B cell (primary cell): ENCODE data around the gene KCNJ13. TPM values are rescaled to one million over a fixed set of nuclear protein-coding genes. Genes with fewer than 3 reads are reported as not detected.

Experiments used
- ATAC-seq: fragments of 200-7000 bp; cut with Tn5 transposase; one replicate; pipeline ENCODE4 v1.10.0; 2021; ENCODE audit warnings: low read depth, mild to moderate bottlenecking, moderate number of reproducible peaks, moderate library complexity
- CTCF ChIA-PET: fragments of 350-600 bp; sonication (Branson Sonifier 250); formaldehyde crosslinking; loops from one replicate; lab custom pipeline; 2021; ENCODE audit warnings: antibody characterized with exemption, inconsistent platforms; lab: Charles Lee
- POLR2A ChIA-PET: fragments of 350-600 bp; sonication (Branson Sonifier 250); formaldehyde crosslinking; loops from one replicate; lab custom pipeline; 2021; ENCODE audit warnings: antibody characterized with exemption; lab: Charles Lee
- DNase-seq: peaks from one replicate; pipeline ENCODE4 v3.0.0; 2013
- H2AFZ ChIP-seq: 2 replicates; pipeline ENCODE4 v1.6.1; 2012; ENCODE audit warnings: mild to moderate bottlenecking, low read depth, low read length; ENCODE audit not compliant: insufficient read depth, poor library complexity, severe bottlenecking
- H3K27ac ChIP-seq, 2 donors: 1 replicate in 1 of 2; 2 replicates in 1 of 2; pipeline ENCODE4 v1.5.1; 2012 to 2013; ENCODE audit warnings: low read length in 2 of 2, mild to moderate bottlenecking in 2 of 2, moderate library complexity in 1 of 2
- H3K27me3 ChIP-seq, 4 experiments: fragments of 200-600 bp in 1 of 4; sonication (generic) in 1 of 4; replicated peaks in 1 of 4; 1 replicate in 2 of 4; 2 replicates in 2 of 4; pipeline versions ENCODE4 v1.6.1 to v1.7.0; 2013 to 2016; ENCODE audit warnings: low read length in 3 of 4, mild to moderate bottlenecking in 2 of 4, mixed read lengths in 1 of 4, moderate library complexity in 1 of 4; ENCODE audit not compliant: insufficient read depth in 4 of 4, control insufficient read depth in 3 of 4; ENCODE audit errors: control extremely low read depth in 1 of 4
- H3K36me3 ChIP-seq, 2 experiments: replicated peaks in 1 of 2; 1 replicate in 1 of 2; 2 replicates in 1 of 2; pipeline versions ENCODE4 v1.6.1 to v1.7.1; 2013; ENCODE audit warnings: low read length in 1 of 2; ENCODE audit not compliant: insufficient read depth in 2 of 2, control insufficient read depth in 1 of 2; ENCODE audit errors: control extremely low read depth in 1 of 2, extremely low read depth in 1 of 2
- H3K4me1 ChIP-seq, 2 donors: fragments of 200-600 bp in 1 of 2; sonication (generic) in 1 of 2; 1 replicate in 1 of 2; 2 replicates in 1 of 2; pipeline versions ENCODE4 v1.5.1 to v1.6.1; 2013 to 2017; ENCODE audit warnings: low read length in 2 of 2; ENCODE audit not compliant: control insufficient read depth in 2 of 2, insufficient read depth in 2 of 2
- H3K4me2 ChIP-seq: replicated peaks from 2 replicates; pipeline ENCODE3; 2012; ENCODE audit warnings: mild to moderate bottlenecking, low read depth, low read length; ENCODE audit not compliant: poor library complexity, severe bottlenecking
- H3K4me3 ChIP-seq, 5 experiments: fragments of 200-600 bp in 1 of 5; sonication (generic) in 1 of 5; 1 replicate in 3 of 5; 2 replicates in 2 of 5; pipeline versions ENCODE4 v1.5.1 to v1.7.0; 2011 to 2016; ENCODE audit warnings: low read length in 4 of 5, mild to moderate bottlenecking in 4 of 5, low read depth in 2 of 5, control low read depth in 1 of 5, moderate library complexity in 1 of 5; ENCODE audit not compliant: insufficient read depth in 1 of 5; ENCODE audit errors: control extremely low read depth in 1 of 5, extremely low read depth in 1 of 5
- H3K79me2 ChIP-seq: fragments of 200-600 bp; sonication (generic); one replicate; pipeline ENCODE4 v1.6.0; 2016; ENCODE audit warnings: low read length; ENCODE audit not compliant: control insufficient read depth, insufficient read depth
- H3K9ac ChIP-seq: fragments of 200-600 bp; sonication (generic); 2 replicates; pipeline ENCODE4 v1.6.1; 2017; ENCODE audit warnings: mild to moderate bottlenecking, low read length, moderate library complexity
- H3K9me3 ChIP-seq, 3 donors: one replicate each; pipeline versions ENCODE4 v1.6.1 to v1.7.1; 2013; ENCODE audit warnings: low read length in 2 of 3; ENCODE audit not compliant: control insufficient read depth in 2 of 3, insufficient read depth in 1 of 3; ENCODE audit errors: control extremely low read depth in 1 of 3
- H4K20me1 ChIP-seq: 2 replicates; pipeline ENCODE4 v1.6.0; 2012; ENCODE audit warnings: mild to moderate bottlenecking, low read length; ENCODE audit not compliant: insufficient read depth, control insufficient read depth, poor library complexity, severe bottlenecking
- H3K27ac Mint-ChIP-seq: one replicate; pipeline ENCODE4 v1.8.0; 2021; ENCODE audit warnings: mixed read lengths
- H3K27me3 Mint-ChIP-seq: one replicate; pipeline ENCODE4 v1.8.0; 2021; ENCODE audit warnings: mixed read lengths
- H3K4me1 Mint-ChIP-seq: one replicate; pipeline ENCODE4 v1.8.0; 2021; ENCODE audit warnings: mixed read lengths
- H3K4me3 Mint-ChIP-seq: one replicate; pipeline ENCODE4 v1.8.0; 2021; ENCODE audit warnings: mixed read lengths
- H3K9me3 Mint-ChIP-seq: one replicate; pipeline ENCODE4 v1.8.0; 2022; ENCODE audit warnings: mixed read lengths; ENCODE audit not compliant: insufficient read depth
- CTCF ChIP-seq: fragments of 200-600 bp; IDR thresholded peaks from one replicate; pipeline ENCODE4 v1.8.0; 2022; ENCODE audit warnings: antibody characterized with exemption, mild to moderate bottlenecking
- EZH2 ChIP-seq: IDR thresholded peaks from 2 replicates; pipeline ENCODE4 v1.6.1; 2012; ENCODE audit warnings: borderline replicate concordance, low read depth, mild to moderate bottlenecking, moderate library complexity, low read length; ENCODE audit not compliant: insufficient read depth, poor library complexity, severe bottlenecking
- WGBS: methylation state at CpG from one replicate; pipeline ENCODE4 v1.1.5; 2013; ENCODE audit warnings: missing lambda C conversion rate; ENCODE audit not compliant: insufficient coverage; 5-methylcytosine and 5-hydroxymethylcytosine counted together
- intact Hi-C: fragments of 100-400 bp; cut with micrococcal nuclease; formaldehyde crosslinking; loops from one replicate; pipeline ENCODE4 v1.10.0; 2022
- polyA plus RNA-seq: library from polyadenylated mRNA; depleted of rRNA; stranded (reverse); fragments of >200 nt; gene quantifications from 2 replicates; pipeline ENCODE4 v1.2.3, GENCODE V29; 2012
- total RNA-seq, 2 donors: library from RNA; stranded (reverse); fragments of 120-200 nt in 1 of 2; gene quantifications; 1 replicate in 1 of 2; 2 replicates in 1 of 2; pipeline versions ENCODE4 v1.2.3 to v1.2.4, GENCODE V29; 2013 to 2022

KCNJ13 gene
- total and polyA plus RNA-seq, 2 donors (not counting 1 experiment from before 2014, with no cell fraction given), result not detected

GRCh38 chr2:232816657-232817056, 40.3 kb upstream of the KCNJ13 start:
- peaks cover 14 to 81% of the 10 kb centered on the region in 2 experiments for H3K36me3 ChIP-seq
- no peak for ATAC-seq

GRCh38 chr2:232815569-232815968, 39.2 kb upstream of the KCNJ13 start:
- Mint-ChIP-seq H3K27me3 (no peaks in the 10 kb centered on the region), H3K9me3 (no peaks in the 10 kb centered on the region), H3K4me1 (no peaks in the 10 kb centered on the region), H3K4me3 (no peak overlapping the region), H3K27ac (no peak overlapping the region)
- Histone ChIP-seq H3K27ac (no peak overlapping the region), H3K4me1 (no peaks in the 10 kb centered on the region), H2AFZ (no peak overlapping the region), H3K4me3 (no peak overlapping the region), H3K36me3 (peaks cover 19 to 85% of the 10 kb centered on the region in 2 experiments), H4K20me1 (no peaks in the 10 kb centered on the region), H3K4me2 (no peak overlapping the region), H3K27me3 (no peaks in the 10 kb centered on the region), H3K9ac (no peak overlapping the region), H3K9me3 (no peaks in the 10 kb centered on the region), H3K79me2 (no peaks in the 10 kb centered on the region)
- CTCF ChIA-PET, result no interaction called here
- DNase-seq (no peak), ATAC-seq (no peak)
- POLR2A ChIA-PET, result no interaction called here
- intact Hi-C loops, result no loop called here
- WGBS, result 100% methylated on average over 3 of the region's 3 CpGs
- TF ChIP-seq CTCF (no peak), EZH2 (no peak)

More at GRCh38 chr2:232816657-232817056, 40.3 kb upstream of the KCNJ13 start:
- Histone ChIP-seq H3K9me3 (no peaks in the 10 kb centered on the region), H3K27ac (no peak overlapping the region), H4K20me1 (no peaks in the 10 kb centered on the region), H3K4me1 (no peaks in the 10 kb centered on the region), H3K4me2 (no peak overlapping the region), H3K9ac (no peak overlapping the region), H3K27me3 (no peaks in the 10 kb centered on the region), H2AFZ (no peak overlapping the region), H3K79me2 (no peaks in the 10 kb centered on the region), H3K4me3 (no peak overlapping the region)
- Mint-ChIP-seq H3K4me3 (no peak overlapping the region), H3K27me3 (no peaks in the 10 kb centered on the region), H3K4me1 (no peaks in the 10 kb centered on the region), H3K9me3 (no peaks in the 10 kb centered on the region), H3K27ac (no peak overlapping the region)
- 93% methylated on average over 10 of the region's 10 CpGs for WGBS
- no peak for DNase-seq
- CTCF ChIA-PET, result no interaction called here
- intact Hi-C loops, result no loop called here
- TF ChIP-seq EZH2, result no peak
- no peak for TF ChIP-seq CTCF
- POLR2A ChIA-PET, result no interaction called here
